GM19452 (cell line): Measurements from ENCODE around the gene COX5A.
A peak's percentile ranks its signal among the peaks of the same experiment; 100 is the strongest.

Experiments used
- ATAC-seq: cut with Tn5 transposase; IDR thresholded peaks from one replicate; pipeline ENCODE4 v1.9.1; 2021; ENCODE audit not compliant: unreplicated experiment

Gene COX5A

GRCh38 chr15:74873036-74873755, 64.7 kb downstream of the COX5A start, which contains the start of gene SCAMP2:
SCAMP2 (minus strand) TSS chr15:74873365; CDS start chr15:74873255, 110 bp downstream.
- ATAC-seq: peak; percentile 80

GRCh38 chr15:74872702-74873035, 65.2 kb downstream of the COX5A start:
- no peak for ATAC-seq

- ATAC-seq: no peak
Observed at GRCh38 chr15:74870436-74871215, 67.2 kb downstream of the COX5A start.
